Measurements from ENCODE around the gene OBSCN.

The OBSCN gene

DNA sequence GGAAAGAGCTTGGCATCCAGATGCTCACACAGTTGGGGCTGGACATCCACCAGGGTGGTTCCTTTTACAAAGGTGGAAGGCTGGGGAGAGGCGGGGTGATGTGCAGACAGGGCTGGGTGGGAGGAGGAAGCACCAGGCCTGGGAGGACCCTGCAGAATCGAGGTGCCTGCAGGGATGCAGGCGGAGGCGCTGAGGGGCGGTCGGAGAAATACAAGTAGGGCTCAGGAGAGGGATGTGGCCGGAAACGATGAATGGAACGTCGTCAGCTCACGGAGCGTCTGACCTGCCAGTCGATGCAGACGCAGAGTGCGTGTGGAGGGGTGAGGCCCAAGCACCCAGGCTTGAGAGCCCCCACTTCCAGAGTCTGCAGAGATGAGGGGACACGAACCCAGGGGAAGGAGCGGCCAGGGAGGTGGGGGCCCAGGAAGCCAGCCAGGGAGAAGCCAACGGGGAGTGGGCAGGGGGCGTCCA lies 135.4 kb downstream of the OBSCN start:
- no peak for DNase-seq (ENCODE audit: low spot score)

- DNase-seq (ENCODE audit: low spot score) = no peak
Observed at GRCh38 chr1:228344631-228345072, 136.8 kb downstream of the OBSCN start.

DNA sequence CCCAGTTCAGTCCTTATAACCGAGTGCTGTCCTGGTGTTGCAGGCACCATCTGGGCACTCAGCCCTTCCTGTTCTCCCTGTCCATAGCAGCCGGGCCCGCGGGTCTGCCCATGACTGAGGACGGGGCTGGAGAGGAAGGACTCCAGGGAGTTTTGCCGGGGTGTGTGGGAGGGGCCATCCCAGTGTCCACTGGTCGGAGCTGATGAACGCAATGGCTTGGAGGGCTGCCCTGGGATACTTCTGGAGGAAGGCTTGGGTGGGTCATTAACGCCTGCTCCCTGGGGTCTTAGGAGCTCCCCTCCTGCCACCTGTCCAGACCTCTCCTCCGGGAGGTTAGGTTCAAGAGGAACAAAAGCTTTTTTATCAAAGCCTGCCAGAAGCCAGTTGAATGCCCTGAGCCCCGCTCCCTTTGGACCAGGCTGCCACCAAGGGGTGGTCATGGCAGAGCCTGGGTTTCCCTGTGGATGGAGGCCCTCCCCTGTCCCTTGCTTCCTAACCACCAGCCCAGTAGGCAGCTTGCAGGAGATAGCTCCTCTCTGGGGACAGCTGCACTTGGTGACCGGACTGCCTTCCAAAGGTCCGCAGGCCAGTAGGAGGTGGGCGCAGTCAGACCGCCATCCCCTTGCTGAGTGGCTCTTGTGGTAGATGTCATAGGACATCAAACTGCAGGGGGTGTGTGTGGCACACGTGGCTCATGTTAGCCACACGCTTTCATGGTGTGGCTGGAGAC lies 137.5 kb downstream of the OBSCN start:
- no peak for DNase-seq (ENCODE audit: low spot score)

DNA sequence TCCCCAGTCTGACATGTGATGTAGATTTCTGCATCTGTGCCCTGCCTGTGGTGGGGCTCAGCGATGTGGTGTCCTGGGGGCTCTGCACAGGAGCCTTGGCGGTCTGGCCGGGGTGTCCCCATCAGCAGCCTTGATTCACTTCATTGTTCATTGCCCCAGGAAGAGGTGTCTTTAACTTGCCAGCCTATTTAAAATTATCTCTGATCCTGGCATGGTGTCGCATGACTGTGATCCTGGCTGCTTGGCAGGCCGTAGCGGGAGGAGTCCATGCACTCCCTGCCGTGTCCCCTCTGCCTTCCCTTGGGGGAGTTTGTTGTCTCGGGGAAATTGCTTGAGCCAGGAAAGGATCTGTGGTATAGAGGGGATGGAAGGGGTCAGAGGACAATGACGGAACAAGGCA lies 138.9 kb downstream of the OBSCN start:
- peak; percentile 56 for DNase-seq (ENCODE audit: low spot score)

- peak; percentile 27 for DNase-seq (ENCODE audit: low spot score)
Observed at GRCh38 chr1:228347181-228347580, 139.3 kb downstream of the OBSCN start.

GRCh38 chr1:228348708-228349467 lies 141.0 kb downstream of the OBSCN start:
- no peak for DNase-seq (ENCODE audit: low spot score)

DNA sequence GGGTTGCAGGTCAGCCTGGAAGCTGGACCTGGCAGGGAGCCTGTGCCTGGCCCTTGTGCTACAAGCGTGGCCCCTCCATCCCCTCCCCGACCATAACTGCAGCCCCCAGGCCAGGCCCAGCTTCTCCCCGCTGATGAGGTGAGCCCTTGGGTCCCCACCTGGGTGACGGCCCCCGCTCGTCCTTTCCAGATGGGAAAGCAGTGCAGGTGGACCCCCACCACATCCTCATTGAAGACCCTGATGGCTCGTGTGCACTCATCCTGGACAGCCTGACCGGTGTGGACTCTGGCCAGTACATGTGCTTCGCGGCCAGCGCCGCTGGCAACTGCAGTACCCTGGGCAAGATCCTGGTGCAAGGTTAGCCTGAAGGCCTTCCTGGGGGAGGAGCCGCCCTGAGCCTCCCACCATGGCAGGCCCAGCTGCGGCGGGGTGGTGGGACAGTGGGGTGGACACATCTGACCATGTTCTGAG lies 141.9 kb downstream of the OBSCN start:
- DNase-seq (ENCODE audit: low spot score) = no peak

- DNase-seq (ENCODE audit: low spot score) = no peak
Observed at GRCh38 chr1:228350179-228350742, 142.4 kb downstream of the OBSCN start.

DNA sequence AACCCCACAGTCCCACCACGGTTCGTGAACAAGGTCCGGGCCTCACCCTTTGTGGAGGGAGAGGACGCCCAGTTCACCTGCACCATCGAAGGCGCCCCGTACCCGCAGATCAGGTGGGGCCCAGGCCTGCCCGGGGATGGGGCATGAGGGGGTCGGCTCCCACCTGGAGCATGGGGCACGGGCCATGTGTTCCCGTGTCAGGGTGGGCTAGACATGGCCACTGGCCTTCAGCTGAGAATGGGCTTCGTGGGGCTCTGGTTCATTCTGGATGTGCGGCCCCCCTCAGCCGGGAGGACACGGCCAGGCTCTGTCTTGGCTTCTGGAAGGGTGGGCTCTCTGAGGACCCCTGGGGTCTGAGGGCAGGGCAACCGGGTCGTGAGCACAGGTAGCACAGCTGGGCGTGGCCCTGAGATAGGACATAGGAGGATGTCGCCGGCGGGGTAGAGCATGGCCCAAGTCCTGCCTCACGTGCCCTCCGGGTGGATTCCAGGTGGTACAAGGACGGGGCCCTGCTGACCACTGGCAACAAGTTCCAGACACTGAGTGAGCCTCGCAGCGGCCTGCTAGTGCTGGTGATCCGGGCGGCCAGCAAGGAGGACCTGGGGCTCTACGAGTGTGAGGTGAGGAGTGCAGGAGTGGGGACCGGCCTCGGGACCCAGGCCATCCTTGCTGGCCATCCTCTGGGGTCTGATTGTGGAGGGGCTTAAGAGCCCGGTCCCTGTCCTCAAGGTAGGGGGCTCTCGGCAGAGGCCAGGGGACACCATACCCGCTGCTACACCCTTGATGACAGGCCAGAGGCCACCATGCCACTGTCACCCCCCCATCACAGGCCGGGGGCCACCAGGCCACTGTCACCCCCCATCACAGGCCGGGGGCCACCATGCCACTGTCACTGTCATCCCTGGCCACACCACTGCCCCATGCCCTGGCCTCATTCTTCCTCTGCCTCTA lies 143.3 kb downstream of the OBSCN start:
- no peak for DNase-seq (ENCODE audit: low spot score)

- no peak for DNase-seq (ENCODE audit: low spot score)
Observed at GRCh38 chr1:228351850-228352249, 144.0 kb downstream of the OBSCN start.

DNA sequence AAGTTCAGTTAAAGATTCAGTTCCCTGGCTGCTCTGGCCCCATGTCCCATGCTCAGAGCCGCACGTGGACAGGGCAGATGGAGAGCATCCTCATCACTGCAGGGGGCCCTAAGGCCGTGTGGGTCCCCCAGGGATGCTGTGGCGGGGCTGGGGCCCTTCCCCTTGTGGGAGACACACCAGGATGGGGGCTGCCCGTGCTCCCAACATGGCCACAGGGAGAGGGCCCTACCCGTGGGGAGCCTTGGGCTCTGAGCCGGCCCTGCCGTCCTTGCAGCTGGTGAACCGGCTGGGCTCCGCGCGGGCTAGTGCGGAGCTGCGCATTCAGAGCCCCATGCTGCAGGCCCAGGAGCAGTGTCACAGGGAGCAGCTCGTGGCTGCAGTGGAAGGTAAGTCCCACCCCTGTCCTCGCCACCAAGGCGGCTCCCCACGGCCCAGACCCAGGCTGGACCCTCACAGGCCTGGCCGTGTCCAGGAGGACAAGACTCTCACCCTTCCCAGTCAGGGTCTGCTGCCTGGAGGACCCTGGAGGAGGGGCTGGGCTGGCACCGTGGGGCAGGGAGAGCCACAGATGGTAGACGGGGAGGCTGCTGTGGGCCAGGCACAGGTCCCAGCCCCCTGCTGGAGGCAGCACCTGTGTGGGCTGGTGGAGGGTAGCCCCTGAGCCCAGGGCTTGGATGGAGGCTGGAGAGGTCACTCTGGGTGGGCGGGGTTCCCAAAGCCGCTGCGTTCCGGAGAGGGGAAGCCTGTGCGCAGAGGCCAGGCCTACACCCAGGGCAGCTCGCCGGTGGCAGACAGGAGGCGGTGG lies 145.0 kb downstream of the OBSCN start:
- peak; percentile 32 for DNase-seq (ENCODE audit: low spot score)

GRCh38 chr1:228353601-228354371 lies 145.9 kb downstream of the OBSCN start:
- no peak for DNase-seq (ENCODE audit: low spot score)

GRCh38 chr1:228354390-228355320 lies 146.8 kb downstream of the OBSCN start:
- no peak for DNase-seq (ENCODE audit: low spot score)

GRCh38 chr1:228356897-228357680 lies 149.2 kb downstream of the OBSCN start:
- DNase-seq (ENCODE audit: low spot score) = no peak

GRCh38 chr1:228358039-228358763 lies 150.4 kb downstream of the OBSCN start:
- no peak for DNase-seq (ENCODE audit: low spot score)

GRCh38 chr1:228358764-228359612 lies 151.1 kb downstream of the OBSCN start:
- no peak for DNase-seq (ENCODE audit: low spot score)
